ENCODE data around the gene TIMM13.
"Not testable (repeated sequence)": the region's sequence is repeated elsewhere in the genome, so short reads cannot be mapped to it uniquely, and the experiment has no call there.

The TIMM13 gene

DNA sequence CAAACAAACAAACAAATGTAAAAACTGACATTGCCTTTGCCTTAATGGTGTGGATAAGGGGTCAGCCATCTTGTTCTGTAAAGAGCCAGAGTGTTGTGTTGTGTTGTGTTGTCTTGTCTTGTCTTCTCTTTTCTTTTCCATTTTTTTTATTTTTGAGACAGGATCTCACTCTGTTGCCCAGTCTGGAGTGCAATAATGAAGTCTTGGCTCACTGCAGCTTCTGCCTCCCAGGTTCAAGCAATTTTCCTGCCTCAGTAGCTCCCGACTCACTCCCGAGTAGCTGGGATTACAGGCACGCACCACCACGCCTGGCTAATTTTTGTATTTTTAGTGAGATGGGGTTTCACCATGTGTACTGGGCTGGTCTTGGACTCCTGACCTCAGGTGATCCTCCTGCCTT, 27.8 kb downstream of the TIMM13 start:
- H3K9ac ChIP-seq (ENCODE audit: low read length), result no peak overlapping the region
- no peaks in the 10 kb centered on the region for H3K9me2 ChIP-seq (replicated peaks; ENCODE audit: insufficient read depth, low read length)
- TF ChIP-seq, protein P1, sequence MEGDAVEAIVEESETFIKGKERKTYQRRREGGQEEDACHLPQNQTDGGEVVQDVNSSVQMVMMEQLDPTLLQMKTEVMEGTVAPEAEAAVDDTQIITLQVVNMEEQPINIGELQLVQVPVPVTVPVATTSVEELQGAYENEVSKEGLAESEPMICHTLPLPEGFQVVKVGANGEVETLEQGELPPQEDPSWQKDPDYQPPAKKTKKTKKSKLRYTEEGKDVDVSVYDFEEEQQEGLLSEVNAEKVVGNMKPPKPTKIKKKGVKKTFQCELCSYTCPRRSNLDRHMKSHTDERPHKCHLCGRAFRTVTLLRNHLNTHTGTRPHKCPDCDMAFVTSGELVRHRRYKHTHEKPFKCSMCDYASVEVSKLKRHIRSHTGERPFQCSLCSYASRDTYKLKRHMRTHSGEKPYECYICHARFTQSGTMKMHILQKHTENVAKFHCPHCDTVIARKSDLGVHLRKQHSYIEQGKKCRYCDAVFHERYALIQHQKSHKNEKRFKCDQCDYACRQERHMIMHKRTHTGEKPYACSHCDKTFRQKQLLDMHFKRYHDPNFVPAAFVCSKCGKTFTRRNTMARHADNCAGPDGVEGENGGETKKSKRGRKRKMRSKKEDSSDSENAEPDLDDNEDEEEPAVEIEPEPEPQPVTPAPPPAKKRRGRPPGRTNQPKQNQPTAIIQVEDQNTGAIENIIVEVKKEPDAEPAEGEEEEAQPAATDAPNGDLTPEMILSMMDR (IDR thresholded peaks at IDR 0.05; ENCODE audit: insufficient read depth, low read length, poor library complexity, severe bottlenecking), result no peak
- no peak for TF ChIP-seq EZH2phosphoT487 (conservative IDR thresholded peaks at IDR 0.05; ENCODE audit: low read length)
- H3K27ac ChIP-seq (ENCODE audit: low read depth, low read length), result no peak overlapping the region
- 0 out of 2 replicates have a peak, but pooled peaks cover 1% of the 10 kb centered on the region for H3F3A ChIP-seq (ENCODE audit: insufficient read depth)
- H3K27me3 ChIP-seq (ENCODE audit: low read length), result no peaks in the 10 kb centered on the region
- no peaks in the 10 kb centered on the region for H3K36me3 ChIP-seq (ENCODE audit: low read length)
- no peak overlapping the region for H3K4me2 ChIP-seq (ENCODE audit: low read depth, low read length, poor library complexity, severe bottlenecking)
- H3K79me2 ChIP-seq (ENCODE audit: insufficient read depth, low read length), result no peaks in the 10 kb centered on the region
- no peak overlapping the region for H2AFZ ChIP-seq (ENCODE audit: low read depth, low read length, severe bottlenecking)
- no peaks in the 10 kb centered on the region for H4K20me1 ChIP-seq (ENCODE audit: low read depth, low read length)
- no peaks in the 10 kb centered on the region for H3K9me3 ChIP-seq (ENCODE audit: insufficient read depth, low read length)
- no peak overlapping the region for H3K4me3 ChIP-seq (ENCODE audit: insufficient read depth, low read length, poor library complexity, severe bottlenecking)

DNA sequence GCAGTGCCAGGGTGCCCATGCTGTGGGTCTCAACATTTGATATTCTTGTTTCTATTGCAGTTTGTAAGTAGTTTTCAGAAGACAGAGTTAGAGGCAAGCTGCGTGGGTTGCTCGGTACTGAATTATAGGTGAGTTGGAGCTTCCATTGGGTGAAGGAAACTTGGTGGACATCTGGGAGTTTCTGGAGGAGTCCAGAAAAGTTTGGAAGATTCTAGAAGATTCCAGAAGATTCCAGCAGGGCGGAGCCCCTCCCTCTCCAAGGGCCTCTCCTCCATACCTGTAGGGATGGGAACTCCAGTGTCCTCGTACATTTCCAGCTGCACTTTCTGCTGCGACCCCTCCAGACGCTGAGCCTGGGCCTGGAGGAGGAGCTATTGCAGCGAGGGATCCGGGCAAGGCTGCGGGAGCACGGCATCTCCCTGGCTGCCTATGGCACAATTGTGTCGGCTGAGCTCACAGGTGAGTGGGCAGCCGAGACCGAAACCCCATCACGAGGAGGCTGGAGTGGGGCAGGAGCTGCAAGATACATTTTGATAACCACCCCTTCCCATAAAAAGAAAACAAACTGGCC, 28.6 kb downstream of the TIMM13 start:
- Histone ChIP-seq H3F3A (ENCODE audit: insufficient read depth) (peaks cover 8% of the 10 kb centered on the region), H3K36me3 (ENCODE audit: low read length) (no peaks in the 10 kb centered on the region), H3K27ac (ENCODE audit: low read depth, low read length) (no peak overlapping the region), H3K9me2 (replicated peaks; ENCODE audit: insufficient read depth, low read length) (no peaks in the 10 kb centered on the region), H3K4me2 (ENCODE audit: low read depth, low read length, poor library complexity, severe bottlenecking) (no peak overlapping the region), H2AFZ (ENCODE audit: low read depth, low read length, severe bottlenecking) (no peak overlapping the region), H3K9ac (ENCODE audit: low read length) (no peak overlapping the region), H4K20me1 (ENCODE audit: low read depth, low read length) (no peaks in the 10 kb centered on the region), H3K4me3 (ENCODE audit: insufficient read depth, low read length, poor library complexity, severe bottlenecking) (no peak overlapping the region), H3K79me2 (ENCODE audit: insufficient read depth, low read length) (no peaks in the 10 kb centered on the region), H3K9me3 (ENCODE audit: insufficient read depth, low read length) (no peaks in the 10 kb centered on the region), H3K27me3 (ENCODE audit: low read length) (no peaks in the 10 kb centered on the region)
- TF ChIP-seq EZH2phosphoT487 (conservative IDR thresholded peaks at IDR 0.05; ENCODE audit: low read length), result no peak
- TF ChIP-seq, protein P1 (IDR thresholded peaks at IDR 0.05; ENCODE audit: insufficient read depth, low read length, poor library complexity, severe bottlenecking), result no peak

DNA sequence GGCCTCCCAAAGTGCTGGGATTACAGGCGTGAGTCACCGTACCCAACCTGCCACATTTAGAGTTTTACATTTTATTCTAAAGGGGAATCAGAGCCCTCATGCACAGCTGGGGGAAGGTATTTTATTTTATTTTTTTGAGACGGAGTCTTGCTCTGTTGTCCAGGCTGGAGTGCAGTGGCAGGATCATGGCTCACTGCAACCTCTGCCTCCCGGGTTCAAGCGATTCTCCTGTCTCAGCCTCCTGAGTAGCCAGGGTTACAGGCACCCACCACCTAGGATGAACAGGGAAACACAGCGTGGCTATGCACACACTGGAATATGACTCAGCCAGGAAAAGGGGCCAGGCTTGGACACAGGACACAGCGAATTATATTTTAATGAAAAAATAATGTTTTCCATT, 30.2 kb downstream of the TIMM13 start:
- not testable (repeated sequence) for H3K4me3 ChIP-seq (ENCODE audit: insufficient read depth, low read length, poor library complexity, severe bottlenecking); H4K20me1 ChIP-seq (ENCODE audit: low read depth, low read length); H3K9me3 ChIP-seq (ENCODE audit: insufficient read depth, low read length); H3K9ac ChIP-seq (ENCODE audit: low read length); H2AFZ ChIP-seq (ENCODE audit: low read depth, low read length, severe bottlenecking); H3K79me2 ChIP-seq (ENCODE audit: insufficient read depth, low read length); H3K9me2 ChIP-seq (replicated peaks; ENCODE audit: insufficient read depth, low read length); H3K36me3 ChIP-seq (ENCODE audit: low read length); H3K27me3 ChIP-seq (ENCODE audit: low read length); H3K27ac ChIP-seq (ENCODE audit: low read depth, low read length); H3K4me2 ChIP-seq (ENCODE audit: low read depth, low read length, poor library complexity, severe bottlenecking)
- H3F3A ChIP-seq (ENCODE audit: insufficient read depth), result peaks cover 23% of the 10 kb centered on the region

DNA sequence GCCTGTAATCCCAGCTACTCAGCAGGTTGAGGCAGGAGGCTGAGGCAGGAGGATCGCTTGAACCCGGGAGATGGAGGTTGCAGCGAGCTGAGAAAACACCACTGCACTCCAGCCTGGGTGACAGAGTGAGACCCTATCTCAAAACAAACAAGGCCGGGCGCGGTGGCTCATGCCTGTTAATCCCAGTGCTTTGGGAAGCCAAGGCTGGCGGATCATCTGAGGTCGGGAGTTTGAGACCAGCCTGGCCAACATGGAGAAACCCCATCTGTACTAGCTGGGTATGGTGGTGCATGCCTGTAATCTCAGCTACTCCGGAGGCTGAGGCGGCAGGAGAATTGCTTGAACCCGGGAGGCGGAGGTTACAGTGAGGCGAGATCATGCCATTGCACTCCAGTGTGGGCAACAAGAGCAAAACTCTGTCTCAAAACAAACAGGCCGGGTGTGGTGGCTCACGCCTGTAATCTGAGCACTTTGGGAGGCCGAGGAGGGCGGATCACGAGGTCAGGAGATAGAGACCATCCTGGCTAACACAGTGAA, 32.0 kb downstream of the TIMM13 start:
- Histone ChIP-seq H3K4me2 (ENCODE audit: low read depth, low read length, poor library complexity, severe bottlenecking) (peak overlapping the region; percentile 70), H3K27ac (ENCODE audit: low read depth, low read length) (peak overlapping the region; percentile 78), H3K4me3 (ENCODE audit: insufficient read depth, low read length, poor library complexity, severe bottlenecking) (peak overlapping the region; percentile 46), H2AFZ (ENCODE audit: low read depth, low read length, severe bottlenecking) (peak overlapping the region; percentile 50), H3K9ac (ENCODE audit: low read length) (peak overlapping the region; percentile 47), H3F3A (ENCODE audit: insufficient read depth) (peaks cover 23% of the 10 kb centered on the region)
- not testable (repeated sequence) for H3K9me3 ChIP-seq (ENCODE audit: insufficient read depth, low read length); H3K9me2 ChIP-seq (replicated peaks; ENCODE audit: insufficient read depth, low read length); H3K79me2 ChIP-seq (ENCODE audit: insufficient read depth, low read length); H3K36me3 ChIP-seq (ENCODE audit: low read length); H4K20me1 ChIP-seq (ENCODE audit: low read depth, low read length); H3K27me3 ChIP-seq (ENCODE audit: low read length)

All from SU-DHL-6 (cell line).